ENCODE measurements around the gene LBH. TPM values are rescaled to one million over a fixed set of nuclear protein-coding genes. Genes with fewer than 3 reads are reported as not detected.

The LBH gene
- total RNA-seq, 1 donor from 2014 or later: 129 TPM

DNA sequence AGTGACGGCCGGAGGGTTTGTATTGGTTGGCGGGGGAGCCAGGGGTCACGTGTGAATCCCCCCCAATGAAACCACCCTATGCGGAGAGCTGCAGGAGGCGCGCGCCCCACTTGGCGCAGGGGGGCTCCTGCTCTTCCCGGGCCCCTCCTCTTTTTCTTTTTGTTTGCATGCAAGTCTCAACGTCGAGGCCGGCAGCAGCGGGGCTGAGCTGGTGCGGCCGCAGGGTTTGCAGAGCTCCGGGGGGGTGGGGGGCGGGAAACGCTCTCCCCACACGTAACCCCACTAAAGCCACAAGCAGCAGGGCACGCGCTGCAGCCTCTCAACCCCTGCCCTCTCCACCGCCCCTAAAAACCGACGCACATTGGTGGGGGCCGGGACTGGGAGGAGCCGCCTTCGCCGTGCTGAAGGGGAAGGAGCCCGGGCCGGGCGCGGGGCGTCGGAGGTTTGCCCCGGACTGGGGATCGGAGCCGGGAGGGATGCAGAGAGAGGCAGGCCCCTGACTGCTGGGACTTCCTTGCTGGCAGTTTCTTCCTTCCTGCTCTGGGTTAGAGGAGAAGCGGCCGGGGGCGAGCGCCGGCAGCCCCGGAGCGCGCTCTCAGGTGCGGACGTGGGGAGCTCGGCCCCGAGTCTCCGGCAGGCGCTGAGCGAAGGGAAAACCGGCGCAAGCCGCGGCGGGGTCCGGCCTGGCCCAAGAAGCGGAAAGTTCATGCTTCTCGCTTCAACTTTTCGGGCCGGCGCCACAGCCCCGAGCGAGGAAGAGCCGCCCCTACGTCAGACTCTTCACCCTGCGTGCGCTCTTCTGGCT is 864 bp downstream of the LBH start:
- DNase-seq (peak; percentile 73), ATAC-seq (peak; percentile 25)
- intact Hi-C loops (cut with micrococcal nuclease): loop anchor here (10.0 kb wide), 1 partner anchor 123 kb away; no protein-coding TSS in a partner anchor

DNA sequence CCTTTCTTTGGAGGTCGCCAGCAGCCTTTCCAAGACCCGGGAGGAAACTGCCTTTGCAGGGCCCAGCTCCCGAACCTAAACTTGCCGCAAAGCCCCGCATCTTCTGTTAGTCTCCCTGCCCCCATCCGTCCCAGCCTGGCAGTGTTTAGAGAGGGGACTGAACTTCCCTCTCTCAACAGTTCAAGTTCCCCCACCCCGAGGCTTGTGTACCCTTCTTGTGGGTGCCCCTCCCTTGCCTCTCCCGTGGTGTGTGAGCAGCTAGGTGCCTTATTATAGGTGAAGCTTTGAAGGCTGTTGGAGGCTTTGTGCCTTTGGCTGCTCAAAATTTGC is 1.4 kb downstream of the LBH start:
- DNase-seq (no peak), ATAC-seq (peak; percentile 0)
- intact Hi-C loops (cut with micrococcal nuclease): loop anchor here (10.0 kb wide), 1 partner anchor 122 kb away; no protein-coding TSS in a partner anchor

DNA sequence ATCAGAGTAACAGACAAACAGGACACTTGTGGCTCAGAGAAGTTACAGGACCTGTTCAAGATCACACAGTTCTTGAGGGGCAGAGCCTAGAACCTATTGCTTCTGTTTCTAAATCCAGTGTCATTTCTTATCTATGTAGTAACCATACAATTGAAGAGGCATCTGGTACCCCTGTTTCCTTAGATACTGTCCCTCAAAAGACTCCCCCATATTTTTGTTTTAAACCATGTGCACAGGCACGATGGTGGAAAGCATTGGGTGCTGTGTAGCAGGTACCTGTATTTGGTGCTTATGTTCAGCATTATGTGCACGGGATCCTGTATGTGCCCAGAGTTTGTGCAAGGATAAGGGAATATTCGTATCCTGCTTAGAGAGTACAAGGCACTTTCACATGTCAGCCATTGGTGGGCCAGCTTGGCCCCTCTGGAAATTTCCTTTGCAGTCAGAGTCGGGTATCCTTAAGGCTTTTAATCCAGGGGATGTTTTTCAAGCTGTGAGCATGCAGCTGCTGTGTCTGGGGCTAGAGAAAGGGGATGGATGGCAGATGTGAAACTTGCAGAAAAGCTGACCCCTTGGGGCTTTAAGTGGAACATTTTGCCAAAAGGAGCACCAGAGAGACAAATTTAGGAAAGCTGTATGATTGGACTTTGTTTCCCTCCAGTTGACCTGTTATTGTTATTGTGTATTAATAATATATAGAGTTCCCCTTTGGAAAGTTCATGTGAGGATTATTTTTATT is 2.1 kb downstream of the LBH start:
- intact Hi-C loops (cut with micrococcal nuclease): loop anchor here (10.0 kb wide), 1 partner anchor 121 kb away; no protein-coding TSS in a partner anchor
- no peak for ATAC-seq
- no peak for DNase-seq

DNA sequence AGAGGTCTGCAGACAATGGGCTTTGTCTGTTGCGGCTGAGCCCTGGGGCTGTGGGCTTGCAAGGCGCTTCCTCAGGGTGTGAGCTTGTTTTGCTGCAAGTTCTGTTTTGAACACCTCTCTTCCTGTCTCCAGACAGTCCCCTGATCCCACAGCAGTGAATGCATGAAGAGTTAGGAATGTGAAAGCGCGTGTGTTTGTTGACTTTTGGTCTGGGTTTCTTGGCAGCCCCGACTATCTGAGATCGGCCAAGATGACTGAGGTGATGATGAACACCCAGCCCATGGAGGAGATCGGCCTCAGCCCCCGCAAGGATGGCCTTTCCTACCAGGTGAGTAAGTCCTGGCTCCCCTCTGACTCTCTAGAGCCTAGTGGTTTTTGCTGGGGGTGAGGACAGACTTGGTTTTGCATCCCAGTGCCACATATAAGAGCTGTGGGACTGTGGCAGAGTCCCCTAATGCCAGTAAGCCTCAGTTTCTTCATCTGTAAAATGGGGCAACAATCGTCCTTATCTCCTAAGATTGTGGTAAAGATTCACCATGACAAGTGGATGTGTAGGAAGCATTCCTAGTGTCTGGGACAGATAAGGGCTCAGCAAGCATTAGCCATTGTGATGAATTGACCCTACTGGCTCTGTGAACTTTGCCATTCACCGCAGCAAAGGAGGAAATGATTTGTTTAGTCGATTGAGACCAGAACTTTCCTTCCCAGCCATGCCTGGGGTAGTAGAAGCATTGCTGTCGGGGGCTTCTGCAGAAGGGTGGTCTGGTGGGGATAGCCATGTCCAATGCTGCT is 3.0 kb downstream of the LBH start:
- intact Hi-C loops (cut with micrococcal nuclease): loop anchor here (10.0 kb wide), 1 partner anchor 120 kb away; no protein-coding TSS in a partner anchor
- ATAC-seq (no peak), DNase-seq (no peak)

DNA sequence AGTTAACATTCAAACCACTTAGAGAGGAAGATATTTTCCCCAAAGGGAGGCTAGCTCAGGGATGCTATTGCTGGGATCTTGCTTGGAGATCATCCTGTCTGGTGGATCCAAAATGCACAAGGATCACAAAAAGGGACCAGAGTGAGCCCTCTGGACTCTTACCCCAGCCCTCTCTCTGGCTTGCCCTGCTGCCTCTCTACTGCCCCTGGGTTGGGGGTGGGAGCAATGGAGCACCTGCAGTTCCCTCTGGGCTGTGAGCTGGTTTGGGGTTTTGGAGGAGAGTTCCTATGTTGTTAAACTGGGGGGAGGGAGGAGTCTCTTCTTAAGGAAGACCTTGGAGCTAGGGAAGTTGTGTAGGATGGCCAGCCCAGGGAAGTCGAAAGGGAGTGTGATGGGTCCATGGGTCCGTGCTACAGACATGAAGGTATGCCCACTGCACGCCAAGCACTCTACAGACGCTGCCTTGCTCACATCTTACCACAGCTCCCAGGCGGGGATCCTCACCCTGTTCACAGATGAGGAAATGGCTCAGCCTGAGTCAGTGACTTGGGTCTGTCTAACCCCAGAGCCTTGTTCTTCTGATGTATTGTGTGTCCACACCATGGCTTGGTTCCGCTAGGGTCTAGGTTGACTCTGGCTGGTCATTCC is 3.8 kb downstream of the LBH start:
- intact Hi-C loops (cut with micrococcal nuclease): loop anchor here (5.0 to 10.0 kb wide), 2 partner anchors 120 to 177 kb away; no protein-coding TSS in a partner anchor
- ATAC-seq: no peak

DNA sequence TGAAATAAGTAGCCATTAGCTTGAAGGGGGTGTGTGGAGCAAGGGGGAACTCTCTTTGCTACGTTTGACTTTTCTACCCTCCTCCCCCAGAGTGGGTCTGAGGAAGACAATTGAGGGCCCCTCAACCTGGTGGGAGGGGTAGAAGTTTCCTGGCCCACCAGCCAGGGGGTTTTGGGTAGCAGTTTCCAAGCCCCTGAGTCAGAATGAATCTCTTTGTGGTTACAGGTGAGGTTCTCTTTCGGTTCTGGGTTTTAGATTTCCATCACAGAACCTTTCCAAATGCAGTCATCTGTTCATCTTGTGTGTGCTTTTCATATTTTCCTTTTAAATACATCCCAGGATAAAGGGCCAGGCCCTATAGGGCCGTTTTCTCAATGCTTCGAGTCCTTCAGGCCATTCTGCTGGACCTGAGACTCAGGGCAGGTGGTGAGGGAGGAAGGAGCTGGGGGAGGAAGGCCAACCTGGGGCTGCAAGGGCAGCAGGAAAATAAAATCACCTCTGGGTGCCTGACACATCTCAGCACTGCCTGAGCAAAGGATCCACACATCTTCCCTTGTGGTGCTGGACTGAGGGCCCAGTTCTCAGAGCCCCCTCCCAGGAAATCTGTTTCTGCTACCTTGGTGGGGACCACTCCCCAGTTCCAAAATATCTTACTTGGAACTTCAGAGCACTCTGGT is 4.7 kb downstream of the LBH start:
- no peak for DNase-seq
- intact Hi-C loops (cut with micrococcal nuclease): loop anchor here (5.0 to 10.0 kb wide), 2 partner anchors 119 to 176 kb away; no protein-coding TSS in a partner anchor
- ATAC-seq: no peak

More for the DNA sequence above, 3.8 kb downstream of the LBH start:
- no peak for DNase-seq

DNA sequence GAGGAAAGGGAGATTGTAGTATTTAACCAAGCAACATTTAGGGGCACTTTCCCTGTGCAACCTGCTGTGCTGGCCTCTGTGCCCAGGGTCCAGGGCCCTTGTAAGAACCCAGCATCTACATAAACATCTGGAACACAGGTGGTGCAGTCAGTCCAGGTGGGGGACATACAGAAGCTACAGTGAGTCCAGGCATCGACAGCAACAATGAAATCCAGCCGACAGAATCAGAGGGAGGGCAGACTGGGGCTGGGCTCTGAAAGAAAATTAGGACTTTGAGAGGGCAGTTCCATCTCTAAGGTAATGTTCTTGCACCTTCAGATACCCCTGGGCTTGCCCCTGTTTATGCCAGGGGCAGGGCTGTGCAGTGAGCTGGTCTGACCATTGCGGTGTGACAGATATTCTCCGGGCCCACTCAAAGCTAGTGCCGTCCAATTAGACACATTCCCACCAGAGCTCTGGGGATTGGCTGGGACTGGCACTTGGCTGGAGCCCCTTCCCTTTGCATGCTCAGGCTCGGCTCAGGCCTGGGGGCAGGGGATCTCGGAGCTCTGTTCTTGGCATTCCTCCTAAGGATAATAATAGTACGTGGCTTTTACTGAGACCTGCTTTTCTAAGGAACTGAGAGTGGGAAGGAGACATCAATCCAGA is 5.4 kb downstream of the LBH start:
- DNase-seq (peak; percentile 71), ATAC-seq (peak; percentile 45)
- intact Hi-C loops (cut with micrococcal nuclease): loop anchor here (5.0 to 10.0 kb wide), 2 partner anchors 118 to 176 kb away; no protein-coding TSS in a partner anchor

DNA sequence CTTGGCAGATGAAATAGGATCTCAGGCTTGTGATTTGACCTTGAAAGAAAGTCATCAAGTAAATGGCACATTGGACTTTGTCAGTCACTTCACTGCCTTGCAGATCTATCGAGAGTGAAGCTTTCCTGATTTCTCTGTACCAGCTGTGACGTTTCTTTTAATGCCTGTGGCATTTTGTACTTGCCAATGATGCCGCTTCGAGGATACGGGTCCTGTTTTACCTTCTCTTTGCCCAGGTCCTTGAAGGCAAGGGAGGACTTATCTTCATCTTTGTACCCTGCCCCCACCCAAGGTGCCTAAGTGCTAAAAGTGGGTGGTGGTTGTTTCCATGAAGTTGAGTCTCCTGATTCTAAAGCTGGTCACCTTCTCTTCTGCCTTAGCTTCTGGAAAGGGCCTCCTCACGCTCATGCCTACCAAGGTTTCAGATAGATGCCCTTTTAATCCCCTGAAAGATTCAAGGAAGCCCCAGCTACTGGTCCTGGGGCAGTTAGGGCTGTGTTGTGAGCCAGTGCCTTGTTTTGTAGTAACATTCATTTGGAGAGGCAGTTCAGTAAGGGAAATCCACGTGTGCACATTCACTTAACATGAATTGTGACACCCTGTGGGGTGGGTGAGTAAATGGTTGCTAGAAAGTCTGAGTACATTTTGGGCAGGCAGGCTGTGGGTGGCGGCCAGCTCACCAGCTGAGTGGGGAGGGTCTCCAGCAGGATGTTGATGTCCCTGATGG is 6.1 kb downstream of the LBH start:
- ATAC-seq (no peak), DNase-seq (no peak)
- intact Hi-C loops (cut with micrococcal nuclease): loop anchor here (5.0 to 10.0 kb wide), 2 partner anchors 117 to 175 kb away; no protein-coding TSS in a partner anchor

DNA sequence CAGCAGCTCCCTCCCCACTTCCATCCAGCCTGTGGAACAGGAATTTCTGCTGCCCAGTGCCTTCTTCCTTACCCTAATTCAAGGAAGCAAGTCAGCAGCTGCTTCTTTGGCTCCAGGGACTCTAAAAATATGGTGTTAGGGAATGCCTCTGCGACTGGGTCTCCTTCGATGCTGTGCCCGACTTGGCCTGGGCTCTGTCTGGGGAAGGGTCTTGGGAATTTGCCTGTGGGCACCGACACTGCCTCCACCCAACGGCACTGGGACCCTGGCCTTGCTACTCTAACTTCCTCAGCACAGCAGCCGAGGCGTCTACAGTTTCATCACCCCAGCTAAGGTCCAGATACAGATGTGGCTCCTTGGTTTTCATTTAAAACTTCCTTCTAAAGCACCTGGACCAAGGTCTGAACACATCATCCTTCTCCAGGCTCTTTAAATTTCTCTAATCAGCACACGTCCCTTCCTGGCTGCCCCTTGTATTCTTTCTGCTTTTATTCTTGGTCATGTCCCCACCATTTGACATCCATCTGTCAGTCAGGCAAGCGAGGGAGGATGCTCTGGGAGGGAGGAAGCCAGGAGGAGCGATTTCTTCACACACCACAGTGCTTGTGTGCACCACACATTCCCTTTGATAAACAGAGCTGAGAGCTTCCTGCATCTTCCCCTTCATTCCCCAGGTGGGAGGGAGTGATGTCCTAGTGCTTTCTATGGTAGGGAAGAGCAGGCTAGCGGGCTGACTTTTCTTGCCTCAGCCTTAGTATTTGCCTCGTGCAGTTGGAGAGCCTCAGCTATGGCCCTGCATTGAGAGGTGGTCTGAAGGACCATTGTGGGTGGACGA is 6.8 kb downstream of the LBH start:
- intact Hi-C loops (cut with micrococcal nuclease): loop anchor here (5.0 to 10.0 kb wide), 2 partner anchors 117 to 174 kb away; no protein-coding TSS in a partner anchor
- ATAC-seq: no peak
- DNase-seq: no peak

DNA sequence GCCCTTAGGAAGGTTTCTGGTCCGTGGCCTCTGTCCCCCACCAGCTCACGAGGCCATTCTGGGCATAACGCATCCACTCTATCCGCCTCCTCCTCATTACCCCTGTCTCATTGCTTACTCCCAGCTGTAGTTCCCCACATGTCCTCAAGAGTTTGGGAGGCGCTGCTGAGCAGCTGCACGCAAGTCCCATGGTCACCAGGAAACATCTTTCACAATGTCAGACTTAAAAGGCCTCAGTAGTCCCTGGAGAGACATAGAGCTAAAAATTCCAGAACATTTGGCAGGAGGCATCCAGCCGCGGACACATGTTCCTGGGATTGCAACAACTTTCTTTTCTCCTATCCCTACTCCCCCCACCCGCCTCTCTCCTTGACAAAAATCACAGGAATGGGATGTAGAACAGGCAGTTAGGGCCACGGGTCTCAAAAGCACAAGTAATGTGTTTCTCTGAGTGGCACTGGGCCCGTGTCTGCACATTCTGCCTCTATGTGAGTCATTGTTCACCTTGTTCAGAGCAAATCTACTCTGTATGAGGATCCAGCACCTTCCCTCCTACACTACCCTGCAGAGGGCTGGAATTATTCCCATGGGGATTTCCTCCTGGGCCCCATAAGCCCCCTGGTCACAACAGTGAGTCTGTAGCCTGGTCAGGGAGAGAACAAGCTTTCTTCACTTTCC is 8.1 kb downstream of the LBH start:
- ATAC-seq: peak; percentile 75
- DNase-seq: peak; percentile 80
- intact Hi-C loops (cut with micrococcal nuclease): loop anchor here (5.0 to 10.0 kb wide), 2 partner anchors 115 to 173 kb away; no protein-coding TSS in a partner anchor

DNA sequence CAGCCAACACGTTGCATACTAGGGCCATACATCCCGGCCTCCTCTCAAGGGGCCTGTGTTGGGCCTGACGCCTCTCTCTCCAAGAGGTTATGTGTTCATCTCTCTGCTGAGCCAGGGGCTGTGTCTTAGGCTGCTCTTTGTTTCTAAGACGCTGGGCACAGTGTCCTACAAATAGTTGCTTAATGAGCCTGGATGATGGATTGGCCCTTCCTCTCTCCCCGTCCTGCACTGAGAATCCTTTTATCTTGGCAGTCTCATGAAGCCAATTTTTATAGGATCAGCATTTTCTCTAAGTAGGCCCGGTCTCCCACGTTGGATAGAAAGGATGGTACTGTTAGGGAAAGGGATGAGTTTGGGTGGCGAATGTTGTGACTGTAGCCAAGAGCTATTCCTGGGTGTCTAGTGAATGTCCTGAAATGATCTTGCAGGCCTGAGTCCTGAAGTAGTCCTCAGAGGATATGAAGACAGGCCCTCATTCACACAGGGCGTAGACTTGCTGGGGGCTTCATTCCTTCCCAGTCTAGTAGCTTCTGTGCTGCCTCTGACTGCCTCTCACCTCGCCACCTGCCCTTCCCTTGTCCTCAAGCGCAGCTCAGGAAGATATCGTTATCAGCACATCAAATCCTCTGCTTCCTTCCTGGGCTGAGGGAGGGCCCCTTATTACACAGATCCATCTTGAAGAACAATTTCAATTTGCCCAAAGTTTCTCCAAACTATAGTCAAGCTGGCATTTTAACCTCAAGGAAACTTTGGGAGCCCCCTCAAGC is 8.8 kb downstream of the LBH start:
- DNase-seq: no peak
- intact Hi-C loops (cut with micrococcal nuclease): loop anchor here (5.0 to 10.0 kb wide), 2 partner anchors 115 to 172 kb away; no protein-coding TSS in a partner anchor

DNA sequence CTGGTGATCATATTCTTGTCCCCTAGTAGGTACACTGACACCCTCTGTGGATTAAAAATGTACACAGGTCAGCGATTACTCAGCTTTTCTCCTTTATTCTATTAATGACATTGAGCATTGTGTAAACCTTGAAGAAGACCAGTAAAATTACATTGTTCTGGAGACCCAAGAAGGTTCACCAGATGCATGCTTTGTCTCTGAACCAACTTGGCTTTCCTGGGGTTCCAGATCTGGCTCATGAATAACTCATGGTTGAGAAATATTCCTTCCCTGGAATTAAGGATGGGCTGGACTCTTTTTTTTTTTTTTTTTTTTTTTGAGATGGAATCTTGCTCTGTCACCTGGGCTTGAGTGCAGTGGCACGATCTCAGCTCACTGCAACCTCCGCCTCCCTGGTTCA is 11.9 kb downstream of the LBH start:
- DNase-seq (no peak), ATAC-seq (no peak)
- intact Hi-C loops (cut with micrococcal nuclease): no loop called here

More for the DNA sequence above, 8.8 kb downstream of the LBH start:
- peak; percentile 51 for ATAC-seq

DNA sequence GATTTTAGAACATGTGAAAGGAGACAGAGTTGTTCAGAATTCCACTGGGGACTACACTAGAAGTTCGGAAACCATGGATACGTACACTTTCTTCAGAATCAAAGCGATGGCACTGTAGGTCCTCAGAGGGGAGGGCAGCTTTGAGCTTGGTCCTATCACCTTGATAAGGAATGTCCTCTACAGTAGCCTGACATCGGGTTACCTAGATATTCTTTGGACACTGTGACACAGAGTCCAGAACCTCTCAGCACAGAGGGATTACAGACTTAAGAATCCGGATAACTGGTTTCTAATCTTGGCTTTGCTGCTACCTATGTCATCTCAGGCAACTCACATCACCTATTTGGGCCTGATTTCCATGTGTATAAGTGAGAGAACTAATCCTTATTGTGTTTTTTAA is 14.0 kb downstream of the LBH start:
- intact Hi-C loops (cut with micrococcal nuclease): no loop called here
- ATAC-seq (peak; percentile 63), DNase-seq (no peak)

DNA sequence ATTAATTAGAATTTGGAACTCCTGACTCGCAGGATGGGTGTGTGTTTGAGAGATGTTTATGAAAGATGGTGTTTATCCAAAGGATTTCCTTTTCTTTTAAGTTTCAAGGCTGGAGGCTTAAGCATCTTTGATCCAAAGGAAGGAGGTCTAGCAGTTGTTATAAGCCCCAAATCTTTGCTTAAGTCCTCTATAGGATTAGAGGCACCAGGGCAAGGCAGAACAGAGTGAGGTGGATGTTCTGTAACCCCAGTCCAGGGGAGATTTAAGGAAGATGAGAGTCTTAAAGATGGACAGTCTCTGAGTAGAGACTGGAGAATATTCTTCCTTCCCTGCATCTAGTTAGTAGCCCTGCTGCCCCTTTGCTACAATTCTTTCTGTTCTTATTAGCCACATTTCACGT is 17.5 kb downstream of the LBH start:
- intact Hi-C loops (cut with micrococcal nuclease): no loop called here
- DNase-seq: no peak
- no peak for ATAC-seq

DNA sequence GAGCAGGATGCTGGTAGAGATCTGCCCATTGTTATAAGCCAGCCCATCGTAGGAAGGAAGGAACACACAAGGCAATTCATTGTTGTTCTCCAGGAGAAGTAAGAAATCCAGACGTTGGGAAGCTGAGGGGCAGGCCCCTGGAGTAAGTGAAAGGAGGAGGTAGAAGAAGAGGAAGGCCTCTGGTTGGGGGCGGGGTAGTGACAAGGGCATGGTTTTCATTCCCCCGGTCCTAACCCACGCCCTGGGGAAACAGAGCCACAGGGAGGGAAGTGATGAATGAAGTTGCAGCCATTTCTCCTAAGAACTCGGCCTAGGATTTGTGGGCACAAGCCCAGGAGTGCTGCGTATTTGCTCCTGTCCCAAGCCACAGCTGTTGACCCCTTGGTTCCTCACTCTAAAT is 18.0 kb downstream of the LBH start:
- intact Hi-C loops (cut with micrococcal nuclease): no loop called here
- DNase-seq: no peak
- ATAC-seq: no peak

Measured in left ventricle myocardium superior (tissue), 1 donor.